A549 (cell line): ENCODE data around the gene WLS. TPM values are rescaled to one million over a fixed set of nuclear protein-coding genes. Genes with fewer than 3 reads are reported as not detected.

Experiments used
- ATAC-seq, 2 experiments: fragments of 200-7000 bp in 1 of 2; fragments of >200 bp in 1 of 2; cut with Nextera tagmentation in 1 of 2; cut with Tn5 transposase in 1 of 2; 3 replicates each; pipeline versions ENCODE4 v1.8.0 to v1.9.1; 2018 to 2020; ENCODE audit warnings: mild to moderate bottlenecking in 1 of 2, moderate library complexity in 1 of 2
- CTCF ChIA-PET: fragments of 300-600 bp; sonication (Branson Sonifier 250); formaldehyde crosslinking; extraction: SDS; loops from one replicate; lab custom pipeline; 2021; ENCODE audit warnings: antibody characterized with exemption, inconsistent platforms; lab: Yijun Ruan, JAX
- POLR2A ChIA-PET: fragments of 350-600 bp; formaldehyde crosslinking; extraction: SDS; loops from one replicate; lab custom pipeline; 2021; ENCODE audit warnings: antibody characterized with exemption, inconsistent platforms; lab: Yijun Ruan, JAX
- DNase-seq, 2 experiments: peaks; one replicate each; pipeline versions ENCODE4 v3.0.0 to v3.0.0-alpha.2; 2011 to 2016; ENCODE audit warnings: low read depth in 1 of 2, low spot score in 1 of 2
- FAIRE-seq: peaks from 2 replicates; lab custom pipeline; 2011; peaks lifted over from hg19 to GRCh38; lab: Jason Lieb, UNC
- H3K27ac ChIP-seq, 2 experiments: fragments of >200 bp; sonication (Bioruptor Twin); formaldehyde crosslinking; 3 replicates each; pipeline ENCODE4 v1.5.1; 2016 to 2017
- H3K4me1 ChIP-seq: fragments of >200 bp; sonication (Bioruptor Twin); formaldehyde crosslinking; 3 replicates; pipeline ENCODE4 v1.6.1; 2016
- H3K4me2 ChIP-seq: fragments of >200 bp; sonication (Bioruptor Twin); formaldehyde crosslinking; 3 replicates; pipeline ENCODE4 v1.6.1; 2016
- H3K4me3 ChIP-seq: fragments of >200 bp; sonication (Bioruptor Twin); formaldehyde crosslinking; 3 replicates; pipeline ENCODE4 v1.5.1; 2016
- H3K9me3 ChIP-seq: fragments of >200 bp; sonication (Bioruptor Twin); formaldehyde crosslinking; 3 replicates; pipeline ENCODE4 v1.6.1; 2016
- CHD4 ChIP-seq: fragments of 200-600 bp; sonication (generic); IDR thresholded peaks from 2 replicates; pipeline ENCODE4 v1.6.1; 2016; ENCODE audit warnings: antibody characterized with exemption, mild to moderate bottlenecking, borderline replicate concordance
- CTCF ChIP-seq: fragments of >200 bp; sonication (Bioruptor Twin); formaldehyde crosslinking; IDR thresholded peaks from 3 replicates; pipeline ENCODE4 v1.5.1; 2016
- ELK1 ChIP-seq: fragments of 150-350 bp; IDR thresholded peaks from 2 replicates; pipeline ENCODE4 v1.6.1; 2014; ENCODE audit warnings: low read depth, mild to moderate bottlenecking, low read length
- FOSL2 ChIP-seq, 2 experiments: fragments of 450-650 bp in 1 of 2; fragments of >200 bp in 1 of 2; sonication (Bioruptor Twin) in 1 of 2; formaldehyde crosslinking; IDR thresholded peaks; 2 replicates each; pipeline versions ENCODE4 v1.5.0 to v1.6.1; 2016 to 2020; ENCODE audit warnings: mild to moderate bottlenecking in 1 of 2, moderate library complexity in 1 of 2
- FOXS1 ChIP-seq: fragments of 250-450 bp; sonication (Bioruptor Pico); IDR thresholded peaks from 2 replicates; pipeline ENCODE4 v1.5.0; 2020; ENCODE audit warnings: mild to moderate bottlenecking, moderate library complexity
- HEYL ChIP-seq: fragments of 250-450 bp; sonication (Bioruptor Pico); IDR thresholded peaks from 2 replicates; pipeline ENCODE4 v1.8.0; 2021; ENCODE audit warnings: mild to moderate bottlenecking, moderate library complexity
- KDM5A ChIP-seq: fragments of 200-600 bp; sonication (generic); IDR thresholded peaks from 2 replicates; pipeline ENCODE4 v1.6.1; 2016; ENCODE audit warnings: antibody characterized with exemption, mild to moderate bottlenecking
- MAFK ChIP-seq: fragments of 450-650 bp; IDR thresholded peaks from 2 replicates; pipeline ENCODE4 v1.6.1; 2014; ENCODE audit not compliant: partially characterized antibody
- MYC ChIP-seq: IDR thresholded peaks from 2 replicates; pipeline ENCODE4 v1.6.1; 2012; ENCODE audit warnings: mild to moderate bottlenecking, inconsistent platforms, low read length, improper control_type of control experiment, borderline replicate concordance
- NR3C1 ChIP-seq: fragments of >200 bp; sonication (Bioruptor Twin); formaldehyde crosslinking; IDR thresholded peaks from 3 replicates; pipeline ENCODE4 v1.6.1; 2017
- POLR2A ChIP-seq: IDR thresholded peaks from 2 replicates; pipeline ENCODE4 v1.6.1; 2012; ENCODE audit warnings: mild to moderate bottlenecking, low read length
- RAD21 ChIP-seq, 2 experiments: fragments of >200 bp in 1 of 2; sonication (Bioruptor Twin) in 1 of 2; formaldehyde crosslinking in 1 of 2; IDR thresholded peaks in 1 of 2; conservative IDR thresholded peaks in 1 of 2; 2 replicates in 1 of 2; 3 replicates in 1 of 2; pipeline ENCODE4 v1.6.1; 2012 to 2018; ENCODE audit warnings: inconsistent platforms in 1 of 2
- RARB ChIP-seq: fragments of 250-450 bp; sonication (Bioruptor Pico); IDR thresholded peaks from 2 replicates; pipeline ENCODE4 v1.8.0; 2021; ENCODE audit warnings: mild to moderate bottlenecking, moderate library complexity
- SMC3 ChIP-seq: fragments of >200 bp; sonication (Bioruptor Twin); formaldehyde crosslinking; IDR thresholded peaks from 3 replicates; pipeline ENCODE4 v1.6.1; 2018; ENCODE audit warnings: inconsistent platforms
- SREBF2 ChIP-seq: fragments of 450-650 bp; IDR thresholded peaks from 2 replicates; pipeline ENCODE4 v1.6.1; 2014; ENCODE audit warnings: mild to moderate bottlenecking, moderate library complexity
- ZC3H11A ChIP-seq: fragments of 450-650 bp; IDR thresholded peaks from 2 replicates; pipeline ENCODE4 v1.6.1; 2014; ENCODE audit warnings: antibody characterized with exemption, mild to moderate bottlenecking
- ZNF302 ChIP-seq: fragments of 250-450 bp; sonication (Bioruptor Pico); IDR thresholded peaks from 2 replicates; pipeline ENCODE4 v1.9.0; 2021; ENCODE audit warnings: inconsistent platforms, mild to moderate bottlenecking, moderate library complexity
- WGBS: methylation state at CpG from one replicate; pipeline ENCODE4 v1.1.6; 2017; ENCODE audit errors: missing lambda C conversion rate; 5-methylcytosine and 5-hydroxymethylcytosine counted together
- polyA plus RNA-seq, 4 experiments: library from polyadenylated mRNA; depleted of rRNA in 3 of 4; stranded (reverse); fragments of >200 nt; fragmentation: RNase III in 1 of 4; extraction: RNeasy Plus Mini Kit Qiagen cat#74134 plus additional on column Dnase treatment in 1 of 4; gene quantifications; 2 replicates in 3 of 4; 3 replicates in 1 of 4; pipeline ENCODE4 v1.2.3, GENCODE V29; 2011 to 2017

The WLS gene
- polyA plus RNA-seq, 2 of the 4 experiments (the other 2 are of a cell fraction) = 6.6 to 12.1 TPM

GRCh38 chr1:68121536-68121935, 110.8 kb downstream of the WLS start:
- no peak for ATAC-seq
- TF ChIP-seq MAFK = peak; percentile 64
- no peak for TF ChIP-seq CHD4
- DNase-seq = no peak
- Histone ChIP-seq H3K4me1 (peaks cover 6% of the 10 kb centered on the region), H3K9me3 (no peaks in the 10 kb centered on the region), H3K27ac (no peak overlapping the region), H3K4me3 (no peak overlapping the region), H3K4me2 (no peak overlapping the region)
- ChIA-PET POLR2A (no interaction called here), CTCF (interaction anchor here (1.0 to 11.4 kb wide), 13 partner anchors 8 to 358 kb away, joined by 3 to 191 read pairs (median 8); no protein-coding TSS in a partner anchor)
- FAIRE-seq = no peak
- WGBS = 48% methylated on average over 4 of the region's 4 CpGs

- TF ChIP-seq RARB (CRISPR knock-in tag) (no peak), CTCF (peak; percentile 71), SMC3 (peak; percentile 71), ELK1 (no peak), FOXS1 (CRISPR knock-in tag) (no peak), SREBF2 (no peak), KDM5A (no peak), NR3C1 (no peak), RAD21 (conservative IDR thresholded peaks at IDR 0.05 in 1 of 2, IDR thresholded peaks at IDR 0.05 in 1 of 2) (peak; percentile 85 to 86)
- CTCF ChIA-PET = interaction anchor here (0.6 to 11.4 kb wide), 46 partner anchors 9 to 1052 kb away, joined by 3 to 191 read pairs (median 4); no protein-coding TSS in a partner anchor
- Histone ChIP-seq H3K4me1 (peaks cover 6% of the 10 kb centered on the region), H3K9me3 (no peaks in the 10 kb centered on the region), H3K4me2 (no peak overlapping the region), H3K4me3 (no peak overlapping the region), H3K27ac (no peak overlapping the region)
- POLR2A ChIA-PET = interaction anchor here (0.6 to 1.6 kb wide), 3 partner anchors 201 to 226 kb away, joined by 3 to 6 read pairs (median 3); no protein-coding TSS in a partner anchor
- ATAC-seq = peak; percentile 67 to 84; a peak in 4 of 6 replicates
- no peak for FAIRE-seq
- DNase-seq = peak; percentile 31 to 66
- 53% methylated on average over 7 of the region's 7 CpGs for WGBS
Measured at GRCh38 chr1:68120136-68120791, 112.1 kb downstream of the WLS start.

GRCh38 chr1:68119445-68119844, 112.9 kb downstream of the WLS start:
- Histone ChIP-seq H3K4me1 (peaks cover 6% of the 10 kb centered on the region), H3K4me2 (no peak overlapping the region), H3K9me3 (no peaks in the 10 kb centered on the region), H3K4me3 (no peak overlapping the region), H3K27ac (no peak overlapping the region)
- CTCF ChIA-PET = interaction anchor here (0.6 to 11.4 kb wide), 30 partner anchors 10 to 387 kb away, joined by 3 to 191 read pairs (median 6); no protein-coding TSS in a partner anchor
- POLR2A ChIA-PET = interaction anchor here (1.6 kb wide), 1 partner anchor 202 kb away, joined by 6 read pairs; no protein-coding TSS in a partner anchor
- DNase-seq = no peak
- TF ChIP-seq HEYL (CRISPR knock-in tag) = no peak
- TF ChIP-seq ZC3H11A = no peak
- TF ChIP-seq MAFK = no peak
- TF ChIP-seq ELK1 = no peak
- no peak for TF ChIP-seq POLR2A
- TF ChIP-seq ZNF302 = no peak
- no peak for TF ChIP-seq FOSL2 (IDR thresholded peaks at IDR 0.05)
- no peak for TF ChIP-seq FOSL2 (CRISPR knock-in tag; IDR thresholded peaks at IDR 0.05)
- no peak for TF ChIP-seq KDM5A
- TF ChIP-seq CHD4 = no peak
- TF ChIP-seq MYC = no peak
- 56% methylated on average over 4 of the region's 4 CpGs for WGBS
- FAIRE-seq = no peak
- no peak for ATAC-seq
